ENCODE data around the gene NCAM1. TPM values are rescaled to one million over a fixed set of nuclear protein-coding genes. Genes with fewer than 3 reads are reported as not detected.

Gene NCAM1
- total and polyA plus RNA-seq, 4 experiments from 2014 or later = 0.39 TPM; not detected in 3

DNA sequence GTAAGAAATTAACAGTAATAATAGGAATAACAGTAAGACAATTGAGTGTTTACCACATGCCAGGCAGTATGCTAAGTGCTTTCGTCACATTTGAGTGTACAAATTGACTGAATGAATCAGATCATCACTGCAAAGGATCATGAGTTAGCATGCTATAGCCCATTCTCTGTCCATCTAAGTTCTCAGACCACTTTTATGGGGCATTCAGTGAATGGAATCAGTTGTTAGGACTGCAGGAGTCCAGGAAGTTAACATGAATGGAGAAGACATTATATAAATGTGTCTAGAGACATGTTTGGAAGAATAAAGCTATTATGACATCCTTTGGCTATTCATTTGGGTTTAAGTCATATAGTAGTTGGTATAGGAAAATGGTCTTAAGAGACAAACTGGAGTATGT is 59.9 kb downstream of the NCAM1 start:
- ChIA-PET POLR2A (ENCODE audit: partially characterized antibody) (no interaction called here), CTCF (ENCODE audit: partially characterized antibody) (no interaction called here)
- no peak overlapping the region for H3K4me3 Mint-ChIP-seq

DNA sequence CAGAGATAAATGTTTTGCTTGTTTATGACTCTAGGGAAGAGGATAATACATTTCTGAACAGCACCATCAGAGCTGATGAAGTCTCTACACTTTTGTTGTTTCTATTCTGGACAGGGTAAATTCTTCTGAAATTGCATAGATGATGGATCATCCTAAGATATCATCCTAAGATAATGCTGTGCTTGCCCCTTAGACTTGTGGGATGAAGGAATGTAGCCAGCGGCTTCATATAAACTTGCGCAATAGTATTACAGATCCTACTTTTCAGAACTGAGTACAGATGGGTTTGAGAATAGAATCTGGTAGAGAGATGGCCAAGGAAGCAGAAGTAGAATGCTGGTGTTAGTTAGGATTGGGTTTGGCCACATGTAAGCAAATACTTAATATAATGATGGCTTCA is 61.0 kb downstream of the NCAM1 start:
- Mint-ChIP-seq H3K27ac (no peak overlapping the region), H3K36me3 (no peaks in the 10 kb centered on the region), H3K4me1 (no peaks in the 10 kb centered on the region), H3K9me3 (peaks cover 0 to 5% (median 0%) of the 10 kb centered on the region in 8 donors), H3K27me3 (no peaks in the 10 kb centered on the region), H3K4me3 (no peak overlapping the region)
- Histone ChIP-seq H3K9me3 (ENCODE audit: control insufficient read depth in 1 of 2, low read length in 2 of 2) (no peaks in the 10 kb centered on the region), H3K36me3 (ENCODE audit: insufficient read depth, low read length) (no peaks in the 10 kb centered on the region), H3K4me3 (ENCODE audit: low read length in 2 of 2) (no peak overlapping the region), H3K27me3 (ENCODE audit: insufficient read depth, low read length) (no peaks in the 10 kb centered on the region), H3K27ac (ENCODE audit: low read depth, low read length) (no peak overlapping the region), H3K4me1 (ENCODE audit: insufficient read depth, low read length) (no peaks in the 10 kb centered on the region)
- no peak for DNase-seq
- CTCF ChIA-PET (ENCODE audit: partially characterized antibody) = no interaction called here
- intact Hi-C loops (cut with micrococcal nuclease) = no loop called here
- POLR2A ChIA-PET (ENCODE audit: partially characterized antibody) = no interaction called here

More for the DNA sequence above, 59.9 kb downstream of the NCAM1 start:
- intact Hi-C loops (cut with micrococcal nuclease) = no loop called here
- Mint-ChIP-seq H3K27me3 (no peaks in the 10 kb centered on the region), H3K36me3 (no peaks in the 10 kb centered on the region), H3K27ac (no peak overlapping the region), H3K4me1 (no peaks in the 10 kb centered on the region), H3K9me3 (peaks cover 0 to 5% (median 0%) of the 10 kb centered on the region in 8 donors)
- Histone ChIP-seq H3K27ac (ENCODE audit: low read depth, low read length) (no peak overlapping the region), H3K27me3 (ENCODE audit: insufficient read depth, low read length) (no peaks in the 10 kb centered on the region), H3K4me3 (ENCODE audit: low read length in 2 of 2) (no peak overlapping the region), H3K36me3 (ENCODE audit: insufficient read depth, low read length) (no peaks in the 10 kb centered on the region), H3K4me1 (ENCODE audit: insufficient read depth, low read length) (no peaks in the 10 kb centered on the region), H3K9me3 (ENCODE audit: control insufficient read depth in 1 of 2, low read length in 2 of 2) (no peaks in the 10 kb centered on the region)
- DNase-seq = no peak

GRCh38 chr11:113023228-113023627 is 62.0 kb downstream of the NCAM1 start:
- no peaks in the 10 kb centered on the region for H3K36me3 ChIP-seq (ENCODE audit: insufficient read depth, low read length)
- Mint-ChIP-seq H3K27me3 (no peaks in the 10 kb centered on the region), H3K4me3 (no peak overlapping the region), H3K36me3 (no peaks in the 10 kb centered on the region), H3K27ac (no peak overlapping the region), H3K4me1 (no peaks in the 10 kb centered on the region), H3K9me3 (peaks cover 0 to 5% (median 0%) of the 10 kb centered on the region in 8 donors)
- POLR2A ChIA-PET (ENCODE audit: partially characterized antibody) = no interaction called here
- no peaks in the 10 kb centered on the region for H3K9me3 ChIP-seq (ENCODE audit: control insufficient read depth in 1 of 2, low read length in 2 of 2)
- H3K27ac ChIP-seq (ENCODE audit: low read depth, low read length) = no peak overlapping the region
- no peaks in the 10 kb centered on the region for H3K27me3 ChIP-seq (ENCODE audit: insufficient read depth, low read length)
- H3K4me1 ChIP-seq (ENCODE audit: insufficient read depth, low read length) = no peaks in the 10 kb centered on the region
- CTCF ChIA-PET (ENCODE audit: partially characterized antibody) = no interaction called here
- intact Hi-C loops (cut with micrococcal nuclease) = no loop called here
- H3K4me3 ChIP-seq (ENCODE audit: low read length in 2 of 2) = no peak overlapping the region
- no peak for DNase-seq

GRCh38 chr11:113023986-113024385 is 62.8 kb downstream of the NCAM1 start:
- intact Hi-C loops (cut with micrococcal nuclease) = no loop called here
- peaks cover 0 to under 1% of the 10 kb centered on the region in 2 donors for H3K27me3 Mint-ChIP-seq
- Histone ChIP-seq H3K36me3 (ENCODE audit: insufficient read depth, low read length) (no peaks in the 10 kb centered on the region), H3K4me3 (ENCODE audit: low read length in 2 of 2) (no peak overlapping the region), H3K9me3 (ENCODE audit: control insufficient read depth in 1 of 2, low read length in 2 of 2) (no peaks in the 10 kb centered on the region), H3K27ac (ENCODE audit: low read depth, low read length) (no peak overlapping the region), H3K4me1 (ENCODE audit: insufficient read depth, low read length) (no peaks in the 10 kb centered on the region), H3K27me3 (ENCODE audit: insufficient read depth, low read length) (no peaks in the 10 kb centered on the region)
- CTCF ChIA-PET (ENCODE audit: partially characterized antibody) = no interaction called here
- peak overlapping the region in 1 of 7 donors; percentile 18 for H3K27ac Mint-ChIP-seq
- no peaks in the 10 kb centered on the region for H3K36me3 Mint-ChIP-seq
- H3K4me1 Mint-ChIP-seq = no peaks in the 10 kb centered on the region
- H3K9me3 Mint-ChIP-seq = peaks cover 0 to 5% (median 0%) of the 10 kb centered on the region in 8 donors
- DNase-seq = no peak
- POLR2A ChIA-PET (ENCODE audit: partially characterized antibody) = no interaction called here
- no peak overlapping the region for H3K4me3 Mint-ChIP-seq

DNA sequence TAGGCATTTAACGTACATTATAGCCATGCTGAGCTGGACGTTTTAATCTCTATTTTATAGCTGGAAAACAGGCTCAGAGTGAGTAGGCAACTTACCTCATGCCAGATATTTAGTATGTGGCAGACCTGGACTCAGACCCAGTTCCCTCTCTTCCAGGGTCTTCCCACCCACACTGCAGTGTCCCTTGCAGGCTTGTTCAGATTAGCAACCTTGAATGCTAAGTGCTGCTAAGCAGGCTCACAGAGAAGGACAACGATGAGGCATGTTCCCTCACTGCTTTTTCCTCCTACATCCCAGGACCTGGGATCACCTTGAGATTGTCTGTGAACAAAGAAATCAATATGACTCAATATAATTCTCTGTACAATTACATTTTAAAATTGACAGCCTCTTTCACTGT is 65.6 kb downstream of the NCAM1 start:
- Mint-ChIP-seq H3K36me3 (no peaks in the 10 kb centered on the region), H3K27me3 (peaks cover 0 to 2% of the 10 kb centered on the region in 2 donors), H3K9me3 (peaks cover 0 to 5% (median 1%) of the 10 kb centered on the region in 8 donors), H3K4me1 (no peaks in the 10 kb centered on the region), H3K4me3 (no peak overlapping the region), H3K27ac (no peak overlapping the region)
- Histone ChIP-seq H3K36me3 (ENCODE audit: insufficient read depth, low read length) (no peaks in the 10 kb centered on the region), H3K4me1 (ENCODE audit: insufficient read depth, low read length) (no peaks in the 10 kb centered on the region), H3K27me3 (ENCODE audit: insufficient read depth, low read length) (no peaks in the 10 kb centered on the region), H3K27ac (ENCODE audit: low read depth, low read length) (no peak overlapping the region), H3K9me3 (ENCODE audit: control insufficient read depth in 1 of 2, low read length in 2 of 2) (no peaks in the 10 kb centered on the region), H3K4me3 (ENCODE audit: low read length in 2 of 2) (no peak overlapping the region)
- POLR2A ChIA-PET (ENCODE audit: partially characterized antibody) = no interaction called here
- CTCF ChIA-PET (ENCODE audit: partially characterized antibody) = no interaction called here
- no peak for DNase-seq
- intact Hi-C loops (cut with micrococcal nuclease) = no loop called here

GRCh38 chr11:113034576-113034975 is 73.4 kb downstream of the NCAM1 start:
- no peaks in the 10 kb centered on the region for H3K27me3 ChIP-seq (ENCODE audit: insufficient read depth, low read length)
- H3K27me3 Mint-ChIP-seq = peaks cover 0 to 3% of the 10 kb centered on the region in 2 donors
- H3K4me1 ChIP-seq (ENCODE audit: insufficient read depth, low read length) = no peaks in the 10 kb centered on the region
- H3K27ac Mint-ChIP-seq = no peak overlapping the region
- ChIA-PET CTCF (ENCODE audit: partially characterized antibody) (no interaction called here), POLR2A (ENCODE audit: partially characterized antibody) (no interaction called here)
- no peak overlapping the region for H3K4me3 ChIP-seq (ENCODE audit: low read length in 2 of 2)
- H3K4me1 Mint-ChIP-seq = no peaks in the 10 kb centered on the region
- peaks cover 0 to 7% (median 3%) of the 10 kb centered on the region in 8 donors for H3K9me3 Mint-ChIP-seq
- H3K9me3 ChIP-seq (ENCODE audit: control insufficient read depth in 1 of 2, low read length in 2 of 2) = no peaks in the 10 kb centered on the region
- intact Hi-C loops (cut with micrococcal nuclease) = no loop called here
- no peaks in the 10 kb centered on the region for H3K36me3 Mint-ChIP-seq
- H3K4me3 Mint-ChIP-seq = no peak overlapping the region
- H3K36me3 ChIP-seq (ENCODE audit: insufficient read depth, low read length) = no peaks in the 10 kb centered on the region
- H3K27ac ChIP-seq (ENCODE audit: low read depth, low read length) = no peak overlapping the region
- no peak for DNase-seq

GRCh38 chr11:113035708-113036107 is 74.5 kb downstream of the NCAM1 start:
- intact Hi-C loops (cut with micrococcal nuclease) = no loop called here
- Mint-ChIP-seq H3K4me3 (no peak overlapping the region), H3K27ac (no peak overlapping the region), H3K9me3 (peaks cover 0 to 7% (median 2%) of the 10 kb centered on the region in 8 donors), H3K27me3 (peaks cover 0 to 5% of the 10 kb centered on the region in 2 donors), H3K36me3 (no peaks in the 10 kb centered on the region), H3K4me1 (no peaks in the 10 kb centered on the region)
- no peaks in the 10 kb centered on the region for H3K27me3 ChIP-seq (ENCODE audit: insufficient read depth, low read length)
- H3K27ac ChIP-seq (ENCODE audit: low read depth, low read length) = no peak overlapping the region
- ChIA-PET CTCF (ENCODE audit: partially characterized antibody) (no interaction called here), POLR2A (ENCODE audit: partially characterized antibody) (no interaction called here)
- H3K4me1 ChIP-seq (ENCODE audit: insufficient read depth, low read length) = no peaks in the 10 kb centered on the region
- DNase-seq = no peak
- H3K36me3 ChIP-seq (ENCODE audit: insufficient read depth, low read length) = no peaks in the 10 kb centered on the region
- no peaks in the 10 kb centered on the region for H3K9me3 ChIP-seq (ENCODE audit: control insufficient read depth in 1 of 2, low read length in 2 of 2)
- no peak overlapping the region for H3K4me3 ChIP-seq (ENCODE audit: low read length in 2 of 2)

DNA sequence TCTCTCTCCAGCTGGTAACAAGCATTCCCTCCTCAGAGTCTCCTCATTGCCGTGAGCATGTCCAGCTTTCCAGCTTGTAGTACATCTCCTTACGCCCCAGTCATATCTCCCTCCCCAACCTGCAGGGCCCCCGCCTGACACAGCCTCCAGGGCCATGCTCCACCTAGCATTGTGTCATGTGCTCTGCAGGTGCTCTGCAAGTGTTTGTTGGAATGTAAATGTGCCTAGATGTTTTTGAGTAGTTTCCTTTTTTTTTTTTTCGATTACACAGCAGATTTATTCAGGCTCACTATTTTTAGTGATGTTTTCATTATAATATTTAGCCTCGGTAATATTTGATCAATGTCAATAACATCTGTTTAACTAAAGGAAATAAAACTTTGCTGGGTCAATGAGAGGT is 82.5 kb downstream of the NCAM1 start:
- Mint-ChIP-seq H3K9me3 (peaks cover 0 to 9% (median 3%) of the 10 kb centered on the region in 8 donors), H3K36me3 (no peaks in the 10 kb centered on the region), H3K4me3 (no peak overlapping the region), H3K27ac (no peak overlapping the region), H3K4me1 (peaks cover 0 to 3% (median 0%) of the 10 kb centered on the region in 4 donors), H3K27me3 (peaks cover 9 to 11% of the 10 kb centered on the region in 2 donors)
- H3K27ac ChIP-seq (ENCODE audit: low read depth, low read length) = no peak overlapping the region
- POLR2A ChIA-PET (ENCODE audit: partially characterized antibody) = no interaction called here
- no peaks in the 10 kb centered on the region for H3K4me1 ChIP-seq (ENCODE audit: insufficient read depth, low read length)
- no peak for DNase-seq
- no peaks in the 10 kb centered on the region for H3K27me3 ChIP-seq (ENCODE audit: insufficient read depth, low read length)
- no peaks in the 10 kb centered on the region for H3K9me3 ChIP-seq (ENCODE audit: control insufficient read depth in 1 of 2, low read length in 2 of 2)
- no peak overlapping the region for H3K4me3 ChIP-seq (ENCODE audit: low read length in 2 of 2)
- intact Hi-C loops (cut with micrococcal nuclease) = no loop called here
- H3K36me3 ChIP-seq (ENCODE audit: insufficient read depth, low read length) = no peaks in the 10 kb centered on the region
- CTCF ChIA-PET (ENCODE audit: partially characterized antibody) = no interaction called here

All from CD4-positive, alpha-beta memory T cell (primary cell).